IMR-90 (cell line): Measurements from ENCODE around the gene H3-3A. TPM values are rescaled to one million over a fixed set of nuclear protein-coding genes. Genes with fewer than 3 reads are reported as not detected.

Source experiments
- ATAC-seq: fragments of 200-7000 bp; cut with Tn5 transposase; 2 replicates; pipeline ENCODE4 v1.9.1; 2020; ENCODE audit warnings: low read depth, mild to moderate bottlenecking, moderate library complexity
- BruUV-seq: library from RNA; stranded (reverse); fragments of 400-500 nt; replicated peaks from 2 replicates; lab custom pipeline; 2021; lab: Mats Ljungman, UMichigan
- CTCF ChIA-PET: fragments of 300-600 bp; formaldehyde crosslinking; extraction: SDS; loops from one replicate; lab custom pipeline; 2021; ENCODE audit warnings: antibody characterized with exemption; lab: Yijun Ruan, JAX
- POLR2A ChIA-PET: fragments of 300-600 bp; sonication (Branson Sonifier 250); formaldehyde crosslinking; loops from one replicate; lab custom pipeline; 2022; ENCODE audit warnings: antibody characterized with exemption; ENCODE audit not compliant: unreplicated experiment; lab: Charles Lee
- DNase-seq: peaks from one replicate; pipeline ENCODE4 v3.0.0; 2013
- H2AFZ ChIP-seq: replicated peaks from 2 replicates; pipeline ENCODE3; 2013; ENCODE audit warnings: low read length, mild to moderate bottlenecking; ENCODE audit not compliant: poor library complexity
- H2AK5ac ChIP-seq: 2 replicates; pipeline ENCODE4 v1.6.1; 2013; ENCODE audit warnings: low read depth, low read length, inconsistent platforms
- H2AK9ac ChIP-seq: replicated peaks from 2 replicates; pipeline ENCODE3; 2013; ENCODE audit warnings: mild to moderate bottlenecking, low read depth, low read length, moderate library complexity; ENCODE audit not compliant: poor library complexity
- H2BK120ac ChIP-seq: 2 replicates; pipeline ENCODE4 v1.6.1; 2013; ENCODE audit warnings: low read depth, low read length, inconsistent platforms
- H2BK15ac ChIP-seq: 3 replicates; pipeline ENCODE4 v1.6.1; 2013; ENCODE audit warnings: low read depth, low read length, inconsistent platforms
- H2BK20ac ChIP-seq: 2 replicates; pipeline ENCODE4 v1.6.1; 2013; ENCODE audit warnings: low read depth, mild to moderate bottlenecking, inconsistent platforms, low read length, moderate library complexity
- H2BK5ac ChIP-seq: 2 replicates; pipeline ENCODE4 v1.6.1; 2013; ENCODE audit warnings: mild to moderate bottlenecking, low read depth, low read length, inconsistent platforms; ENCODE audit not compliant: poor library complexity, severe bottlenecking
- H3K14ac ChIP-seq: replicated peaks from 2 replicates; pipeline ENCODE4 v1.6.1; 2013; ENCODE audit warnings: low read depth, low read length, inconsistent platforms
- H3K18ac ChIP-seq: 2 replicates; pipeline ENCODE4 v1.6.1; 2013; ENCODE audit warnings: low read depth, low read length, control low read depth
- H3K23ac ChIP-seq: 2 replicates; pipeline ENCODE4 v1.6.1; 2013; ENCODE audit warnings: low read depth, low read length, inconsistent platforms
- H3K27ac ChIP-seq: 2 replicates; pipeline ENCODE4 v1.5.1; 2013; ENCODE audit warnings: mild to moderate bottlenecking, control low read depth, low read length; ENCODE audit not compliant: insufficient read depth
- H3K27me3 ChIP-seq: 2 replicates; pipeline ENCODE4 v1.6.1; 2013; ENCODE audit warnings: low read length; ENCODE audit not compliant: control insufficient read depth, insufficient read depth
- H3K36me3 ChIP-seq: 2 replicates; pipeline ENCODE4 v1.6.1; 2013; ENCODE audit warnings: low read length, mixed read lengths; ENCODE audit not compliant: control insufficient read depth, insufficient read depth
- H3K4ac ChIP-seq: 2 replicates; pipeline ENCODE4 v1.6.1; 2013; ENCODE audit warnings: low read depth, low read length, inconsistent platforms
- H3K4me1 ChIP-seq: 2 replicates; pipeline ENCODE4 v1.6.1; 2013; ENCODE audit warnings: low read length, mixed read lengths; ENCODE audit not compliant: control insufficient read depth, insufficient read depth
- H3K4me2 ChIP-seq: 2 replicates; pipeline ENCODE4 v1.6.1; 2013; ENCODE audit warnings: low read depth, mild to moderate bottlenecking, control low read depth, low read length, moderate library complexity
- H3K4me3 ChIP-seq: 2 replicates; pipeline ENCODE4 v1.5.1; 2013; ENCODE audit warnings: low read depth, mild to moderate bottlenecking, control low read depth, low read length, moderate library complexity; ENCODE audit not compliant: insufficient read depth
- H3K56ac ChIP-seq: 2 replicates; pipeline ENCODE4 v1.6.1; 2013; ENCODE audit warnings: low read length, inconsistent platforms; ENCODE audit not compliant: insufficient read depth; ENCODE audit errors: extremely low read depth
- H3K79me1 ChIP-seq, 2 experiments: 2 replicates each; pipeline ENCODE4 v1.6.1; 2013; ENCODE audit warnings: low read length in 2 of 2, inconsistent platforms in 1 of 2, low read depth in 1 of 2
- H3K9ac ChIP-seq: 2 replicates; pipeline ENCODE4 v1.6.1; 2013; ENCODE audit warnings: low read depth, low read length, control low read depth
- H3K9me1 ChIP-seq: 2 replicates; pipeline ENCODE4 v1.6.1; 2013; ENCODE audit warnings: low read length, inconsistent platforms; ENCODE audit not compliant: insufficient read depth
- H3K9me3 ChIP-seq: 2 replicates; pipeline ENCODE4 v1.6.1; 2013; ENCODE audit warnings: low read length; ENCODE audit not compliant: control insufficient read depth, insufficient read depth
- H4K20me1 ChIP-seq: 2 replicates; pipeline ENCODE4 v1.6.1; 2013; ENCODE audit warnings: low read length, inconsistent platforms; ENCODE audit not compliant: insufficient read depth
- H4K5ac ChIP-seq: 2 replicates; pipeline ENCODE4 v1.6.1; 2013; ENCODE audit warnings: mild to moderate bottlenecking, low read depth, low read length, control low read depth
- H4K8ac ChIP-seq, 2 experiments: 2 replicates each; pipeline ENCODE4 v1.6.1; 2013; ENCODE audit warnings: low read depth in 2 of 2, low read length in 2 of 2, control low read depth in 1 of 2, inconsistent platforms in 1 of 2
- H4K91ac ChIP-seq: 2 replicates; pipeline ENCODE4 v1.6.1; 2013; ENCODE audit warnings: low read depth, low read length, inconsistent platforms; ENCODE audit not compliant: insufficient read depth
- BHLHE40 ChIP-seq: fragments of 150-350 bp; IDR thresholded peaks from 2 replicates; pipeline ENCODE4 v1.6.1; 2016; ENCODE audit warnings: mild to moderate bottlenecking, low read depth, low read length
- CEBPB ChIP-seq: IDR thresholded peaks from 2 replicates; pipeline ENCODE4 v1.6.1; 2012; ENCODE audit warnings: low read depth, low read length, improper control_type of control experiment
- CHD1 ChIP-seq: IDR thresholded peaks from 2 replicates; pipeline ENCODE4 v1.6.1; 2012; ENCODE audit warnings: low read depth, low read length, improper control_type of control experiment
- FOS ChIP-seq: fragments of 150-350 bp; IDR thresholded peaks from 2 replicates; pipeline ENCODE4 v1.6.1; 2016; ENCODE audit warnings: low read depth, low read length
- MAFK ChIP-seq: IDR thresholded peaks from 2 replicates; pipeline ENCODE4 v1.6.1; 2012; ENCODE audit warnings: low read depth, low read length, improper control_type of control experiment
- MAZ ChIP-seq: IDR thresholded peaks from 2 replicates; pipeline ENCODE4 v1.6.1; 2012; ENCODE audit warnings: low read depth, mild to moderate bottlenecking, low read length, improper control_type of control experiment, moderate library complexity, borderline replicate concordance
- MXI1 ChIP-seq: IDR thresholded peaks from 2 replicates; pipeline ENCODE4 v1.6.1; 2012; ENCODE audit warnings: low read depth, mild to moderate bottlenecking, low read length, moderate library complexity, borderline replicate concordance
- NFE2L2 ChIP-seq: fragments of 150-350 bp; IDR thresholded peaks from 2 replicates; pipeline ENCODE4 v1.6.1; 2016; ENCODE audit warnings: low read depth, mild to moderate bottlenecking, low read length
- POLR2A ChIP-seq: IDR thresholded peaks from 2 replicates; pipeline ENCODE4 v1.6.1; 2012; ENCODE audit warnings: mild to moderate bottlenecking, low read depth, low read length
- RAD21 ChIP-seq: IDR thresholded peaks from 2 replicates; pipeline ENCODE4 v1.6.1; 2012; ENCODE audit warnings: low read length, improper control_type of control experiment
- RCOR1 ChIP-seq: IDR thresholded peaks from 2 replicates; pipeline ENCODE4 v1.6.1; 2012; ENCODE audit warnings: mild to moderate bottlenecking, low read length, improper control_type of control experiment; ENCODE audit not compliant: insufficient replicate concordance
- RFX5 ChIP-seq: IDR thresholded peaks from 2 replicates; pipeline ENCODE4 v1.8.0; 2012; ENCODE audit warnings: low read depth, mild to moderate bottlenecking, low read length, moderate library complexity
- SMC3 ChIP-seq: fragments of 150-350 bp; IDR thresholded peaks from 2 replicates; pipeline ENCODE4 v1.6.1; 2016; ENCODE audit warnings: low read depth, mild to moderate bottlenecking, antibody characterized with exemption, low read length, moderate library complexity
- USF2 ChIP-seq: fragments of 150-350 bp; IDR thresholded peaks from 2 replicates; pipeline ENCODE4 v1.6.1; 2017; ENCODE audit warnings: mild to moderate bottlenecking, antibody characterized with exemption, low read length, low read depth
- WGBS, 2 experiments: methylation state at CpG; one replicate each; pipeline versions ENCODE4 v1.1.5 to v1.1.7; 2013; ENCODE audit warnings: missing lambda C conversion rate in 2 of 2; ENCODE audit not compliant: insufficient read length in 1 of 2; ENCODE audit errors: extremely low coverage in 2 of 2; 5-methylcytosine and 5-hydroxymethylcytosine counted together
- dilution Hi-C: fragments of 300-500 bp; cut with HindIII; formaldehyde crosslinking; loops from one replicate; pipeline ENCODE4 v1.14.3; 2018; ENCODE audit warnings: low sequenced_read_pairs; ENCODE audit not compliant: unreplicated experiment
- in situ Hi-C: fragments of 300-500 bp; cut with MboI; formaldehyde crosslinking; loops from 3 replicates; pipeline ENCODE4 v1.14.3; 2019; ENCODE audit warnings: low sequenced_read_pairs, inconsistent platforms, mixed read lengths
- intact Hi-C: fragments of 100-400 bp; cut with micrococcal nuclease; formaldehyde crosslinking; loops from 2 replicates; pipeline ENCODE4 v1.10.0; 2022
- polyA plus RNA-seq, 3 experiments: library from polyadenylated mRNA; depleted of rRNA; stranded (reverse); fragments of >200 nt; gene quantifications; 2 replicates each; pipeline ENCODE4 v1.2.3, GENCODE V29; 2012; ENCODE audit warnings: low replicate concordance in 1 of 3
- total RNA-seq: library from RNA; depleted of rRNA; stranded (reverse); fragments of >200 nt; gene quantifications from 2 replicates; pipeline ENCODE4 v1.2.3, GENCODE V29; 2012
- TF ChIP-seq, protein P1 (sequence below): conservative IDR thresholded peaks from 2 replicates; pipeline ENCODE4 v1.5.1; 2012; ENCODE audit warnings: mild to moderate bottlenecking, low read depth, low read length, improper control_type of control experiment
- TF ChIP-seq, protein P2 (sequence below): fragments of 150-350 bp; IDR thresholded peaks from 2 replicates; pipeline ENCODE4 v1.6.1; 2016; ENCODE audit warnings: low read depth, mild to moderate bottlenecking, low read length, moderate library complexity, borderline replicate concordance

The H3-3A gene
- total and polyA plus RNA-seq, 2 of the 4 experiments (the other 2 are of a cell fraction): 188 to 256 TPM

- intact Hi-C loops (no loop called here), in situ Hi-C loops (no loop called here)
These were observed 10.5 kb upstream of the H3-3A start for GRCh38 chr1:226052061-226052460.

More at GRCh38 chr1:226052061-226052460, 10.5 kb upstream of the H3-3A start:
- ChIA-PET POLR2A (no interaction called here), CTCF (interaction anchor here (0.5 to 1.0 kb wide), 2 partner anchors 12 to 186 kb away, joined by 3 to 9 read pairs; no protein-coding TSS in a partner anchor)
- Histone ChIP-seq H4K5ac (no peak overlapping the region), H3K36me3 (no peaks in the 10 kb centered on the region), H4K20me1 (no peaks in the 10 kb centered on the region), H2BK120ac (no peak overlapping the region), H3K14ac (no peak overlapping the region), H4K8ac (no peak overlapping the region), H3K4ac (no peak overlapping the region), H3K9me1 (no peaks in the 10 kb centered on the region), H3K23ac (no peak overlapping the region), H3K9ac (no peak overlapping the region), H3K4me1 (0 out of 2 replicates have a peak, but pooled peaks cover 2% of the 10 kb centered on the region), H2BK15ac (no peak overlapping the region), H3K4me2 (no peak overlapping the region), H4K91ac (no peak overlapping the region), H3K79me1 (no peaks in the 10 kb centered on the region), H2AK9ac (no peak overlapping the region), H3K27me3 (no peaks in the 10 kb centered on the region), H3K27ac (no peak overlapping the region), H2BK20ac (no peak overlapping the region), H2BK5ac (no peak overlapping the region), H2AFZ (no peak overlapping the region), H3K56ac (no peak overlapping the region), H3K18ac (no peak overlapping the region), H3K4me3 (no peak overlapping the region), H3K9me3 (no peaks in the 10 kb centered on the region), H2AK5ac (no peak overlapping the region)
- DNase-seq: no peak
- no TSS peak for BruUV-seq
- TF ChIP-seq RAD21 (no peak), NFE2L2 (no peak), POLR2A (no peak), SMC3 (no peak), RFX5 (no peak), CEBPB (no peak), MAZ (no peak), MXI1 (no peak), RCOR1 (no peak), CHD1 (no peak), MAFK (no peak), USF2 (no peak), BHLHE40 (no peak), FOS (no peak)
- TF ChIP-seq, protein P1, sequence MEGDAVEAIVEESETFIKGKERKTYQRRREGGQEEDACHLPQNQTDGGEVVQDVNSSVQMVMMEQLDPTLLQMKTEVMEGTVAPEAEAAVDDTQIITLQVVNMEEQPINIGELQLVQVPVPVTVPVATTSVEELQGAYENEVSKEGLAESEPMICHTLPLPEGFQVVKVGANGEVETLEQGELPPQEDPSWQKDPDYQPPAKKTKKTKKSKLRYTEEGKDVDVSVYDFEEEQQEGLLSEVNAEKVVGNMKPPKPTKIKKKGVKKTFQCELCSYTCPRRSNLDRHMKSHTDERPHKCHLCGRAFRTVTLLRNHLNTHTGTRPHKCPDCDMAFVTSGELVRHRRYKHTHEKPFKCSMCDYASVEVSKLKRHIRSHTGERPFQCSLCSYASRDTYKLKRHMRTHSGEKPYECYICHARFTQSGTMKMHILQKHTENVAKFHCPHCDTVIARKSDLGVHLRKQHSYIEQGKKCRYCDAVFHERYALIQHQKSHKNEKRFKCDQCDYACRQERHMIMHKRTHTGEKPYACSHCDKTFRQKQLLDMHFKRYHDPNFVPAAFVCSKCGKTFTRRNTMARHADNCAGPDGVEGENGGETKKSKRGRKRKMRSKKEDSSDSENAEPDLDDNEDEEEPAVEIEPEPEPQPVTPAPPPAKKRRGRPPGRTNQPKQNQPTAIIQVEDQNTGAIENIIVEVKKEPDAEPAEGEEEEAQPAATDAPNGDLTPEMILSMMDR: no peak
- TF ChIP-seq, protein P2, sequence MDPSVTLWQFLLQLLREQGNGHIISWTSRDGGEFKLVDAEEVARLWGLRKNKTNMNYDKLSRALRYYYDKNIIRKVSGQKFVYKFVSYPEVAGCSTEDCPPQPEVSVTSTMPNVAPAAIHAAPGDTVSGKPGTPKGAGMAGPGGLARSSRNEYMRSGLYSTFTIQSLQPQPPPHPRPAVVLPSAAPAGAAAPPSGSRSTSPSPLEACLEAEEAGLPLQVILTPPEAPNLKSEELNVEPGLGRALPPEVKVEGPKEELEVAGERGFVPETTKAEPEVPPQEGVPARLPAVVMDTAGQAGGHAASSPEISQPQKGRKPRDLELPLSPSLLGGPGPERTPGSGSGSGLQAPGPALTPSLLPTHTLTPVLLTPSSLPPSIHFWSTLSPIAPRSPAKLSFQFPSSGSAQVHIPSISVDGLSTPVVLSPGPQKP: no peak
- dilution Hi-C loops: no loop called here
- ATAC-seq: no peak
- WGBS, 2 experiments: no CpG with 5 or more reads among the region's 1 CpG
